Sigmoid colon (tissue), 4 donors: ENCODE measurements around the gene MYO1H.

Source experiments
- CTCF ChIP-seq, 4 experiments: fragments of 450-650 bp in 3 of 4; fragments of 200-600 bp in 1 of 4; IDR thresholded peaks; one replicate each; pipeline ENCODE4 v1.5.1; 2016 to 2019; ENCODE audit warnings: antibody characterized with exemption in 4 of 4, mild to moderate bottlenecking in 3 of 4, moderate library complexity in 2 of 4
- EP300 ChIP-seq, 4 donors: sonication (generic); formaldehyde crosslinking; IDR thresholded peaks; one replicate each; pipeline ENCODE4 v1.6.1; 2017; ENCODE audit warnings: antibody characterized with exemption in 4 of 4
- POLR2A ChIP-seq, 2 donors: fragments of 450-650 bp; IDR thresholded peaks; one replicate each; pipeline ENCODE4 v1.6.1; 2016; ENCODE audit warnings: antibody characterized with exemption in 2 of 2, mild to moderate bottlenecking in 2 of 2, moderate library complexity in 2 of 2
- POLR2AphosphoS5 ChIP-seq, 4 donors: sonication (generic); formaldehyde crosslinking; IDR thresholded peaks; one replicate each; pipeline ENCODE4 v1.6.1; 2017; ENCODE audit warnings: antibody characterized with exemption in 4 of 4

GRCh38 chr12:109483346-109483745 is 135.6 kb downstream of the MYO1H start:
- TF ChIP-seq CTCF (IDR thresholded peaks at IDR 0.05) (no peak), POLR2A (IDR thresholded peaks at IDR 0.05) (no peak), POLR2AphosphoS5 (IDR thresholded peaks at IDR 0.05) (no peak), EP300 (IDR thresholded peaks at IDR 0.05) (no peak)
